ENCODE data around the gene TPM4. TPM values are rescaled to one million over a fixed set of nuclear protein-coding genes. Genes with fewer than 3 reads are reported as not detected.

Gene TPM4
- total RNA-seq (2021; fragmentation: NEBNext Ultra II Directional; extraction: Animal tissue kit (Norgen Biotek cat#: 25700)) (348 and 359 TPM in 2 replicates), polyA plus RNA-seq (2011; rRNA removed) (119 and 160 TPM in 2 replicates), polyA minus RNA-seq (2011; rRNA and poly(A)+ RNA removed) (99.0 and 99.9 TPM in 2 replicates)
- polyA plus RNA-seq (2011; cell fraction: cytosol; rRNA removed), result 268 TPM
- polyA plus RNA-seq (2011; cell fraction: nucleus; rRNA removed), result 136 TPM
- polyA plus RNA-seq (2012, experiment 1 of 2), result 285 to 453 TPM (median 363 TPM) in 4 replicates
- polyA plus RNA-seq (2012, experiment 2 of 2), result 103 TPM
- 355 TPM for polyA plus RNA-seq (2013, experiment 1 of 2)
- polyA plus RNA-seq (2013, experiment 2 of 2), result 353 TPM
- 150 TPM for polyA minus RNA-seq (2011; cell fraction: cytosol; rRNA and poly(A)+ RNA removed)
- polyA minus RNA-seq (2011; cell fraction: nucleus; rRNA and poly(A)+ RNA removed), result 128 TPM
- long read RNA-seq, experiment 1, transcript TPM4-201 (8 exons, 2,666 nt), result minor isoform, 40 of 409 reads
- long read RNA-seq, experiment 1, transcript TPM4-213 (1 exons, 2,672 nt), result major isoform, 99 of 409 reads
- long read RNA-seq, experiment 1, partial matches to known transcripts, result 218 of 409 reads
- long read RNA-seq, experiment 1, other reads (novel, unspliced or antisense), result 52 of 409 reads
- long read RNA-seq, experiment 2, transcript TPM4-213 (1 exons, 2,672 nt), result major isoform, 23 of 36 reads
- long read RNA-seq, experiment 2, partial matches to known transcripts, result 6 of 36 reads
- long read RNA-seq, experiment 2, other reads (novel, unspliced or antisense), result 6 of 36 reads

GRCh38 chr19:16076154-16076957, at the start of gene TPM4:
Gene TPM4 (plus strand): TSS chr19:16076495. CDS start chr19:16076566, 71 bp downstream.
- H3K27me3 ChIP-seq (replicated peaks in 1 of 4; ENCODE audit: control insufficient read depth in 3 of 4, extremely low read depth in 1 of 4, insufficient read depth in 3 of 4, low read length in 3 of 4), result no peaks in the 10 kb centered on the region
- no peak for TF ChIP-seq BRCA1 (IDR thresholded peaks at IDR 0.05; ENCODE audit: low read depth, low read length)
- TF ChIP-seq CREB1 (IDR thresholded peaks at IDR 0.05), result peak; percentile 94
- no peak for TF ChIP-seq HDAC2 (IDR thresholded peaks at IDR 0.05; ENCODE audit: borderline replicate concordance in 1 of 2, low read depth in 2 of 2, low read length in 2 of 2)
- no peak for TF ChIP-seq TEAD4 (IDR thresholded peaks at IDR 0.05; ENCODE audit: low read depth, low read length)
- TF ChIP-seq PHF8 (conservative IDR thresholded peaks at IDR 0.05; ENCODE audit: low read depth, low read length), result peak; percentile 74
- TF ChIP-seq TAF7 (optimal IDR thresholded peaks at IDR 0.05; ENCODE audit: borderline replicate concordance, low read depth, low read length), result peak; percentile 93
- TF ChIP-seq ASH2L (IDR thresholded peaks at IDR 0.05; ENCODE audit: low read length), result no peak
- TF ChIP-seq SIRT6 (IDR thresholded peaks at IDR 0.05; ENCODE audit: low read length), result no peak

More at GRCh38 chr19:16076154-16076957, at the start of gene TPM4:
- no peak within 1 kb of the TSS for H2AFZ ChIP-seq (ENCODE audit: low read length)
- no peak within 1 kb of the TSS for H3K14ac ChIP-seq (ENCODE audit: insufficient read length)
- H3K56ac ChIP-seq (replicated peaks; ENCODE audit: insufficient read length, low read depth, low read length), result peak within 1 kb of the TSS; percentile 70
- peak within 1 kb of the TSS; percentile 91 for H2BK12ac ChIP-seq (ENCODE audit: low read depth, low read length)
- peak within 1 kb of the TSS; percentile 93 for H3K18ac ChIP-seq (ENCODE audit: extremely low read depth, low read length)
- no peak within 1 kb of the TSS for H3K23ac ChIP-seq (ENCODE audit: insufficient read length)
- peaks cover 4% of the 10 kb centered on the region for H3K79me1 ChIP-seq (ENCODE audit: low read depth, low read length)
- peak within 1 kb of the TSS; percentile 98 for H3K27ac ChIP-seq (ENCODE audit: low read depth, low read length)
- peaks cover 0 to 4% of the 10 kb centered on the region in 2 experiments for H4K20me1 ChIP-seq (replicated peaks in 1 of 2; ENCODE audit: control insufficient read depth in 1 of 2, insufficient read depth in 2 of 2, low read length in 2 of 2)
- peak within 1 kb of the TSS; percentile 76 to 79 for H3K4me2 ChIP-seq (ENCODE audit: insufficient read depth in 1 of 2, low read depth in 2 of 2, low read length in 2 of 2)
- peaks cover 0 to 8% (median 7%) of the 10 kb centered on the region in 4 experiments; a peak in 5 of 7 replicates for H3K4me1 ChIP-seq (replicated peaks in 1 of 4; ENCODE audit: control insufficient read depth in 3 of 4, insufficient read depth in 4 of 4, low read length in 3 of 4)
- no peak within 1 kb of the TSS for H2BK120ac ChIP-seq (replicated peaks; ENCODE audit: low read depth, low read length)
- CTCF ChIA-PET (ENCODE audit: partially characterized antibody), result interaction anchor here (0.7 to 9.6 kb wide), 4 partner anchors 14 to 1510 kb away, joined by 3 to 107 read pairs (median 4); partner anchors contain the start of gene RAB8A
- peak within 1 kb of the TSS; percentile 96 for H3K4ac ChIP-seq (replicated peaks; ENCODE audit: insufficient read length, low read depth, low read length)
- FAIRE-seq (no peak), DNase-seq (ENCODE audit: low read depth in 1 of 2, low spot score in 2 of 2) (peak; percentile 85 to 92)
- H3K4me3 ChIP-seq (ENCODE audit: extremely low read depth in 1 of 4, insufficient read depth in 2 of 4, low read depth in 3 of 4, low read length in 4 of 4), result peak within 1 kb of the TSS; percentile 86 to 99 (median 96)
- peak within 1 kb of the TSS; percentile 86; the same call in 1 of the 2 replicates for H2AK5ac ChIP-seq (ENCODE audit: low read depth, low read length)
- POLR2A ChIA-PET (ENCODE audit: partially characterized antibody), result interaction anchor here (0.6 to 22.4 kb wide), 29 partner anchors 11 to 886 kb away, joined by 3 to 582 read pairs (median 3); partner anchors contain the start of genes FAM32A, HSH2D and RAB8A
- H4K8ac ChIP-seq (ENCODE audit: extremely low read depth, insufficient read depth, low read length), result peak within 1 kb of the TSS; percentile 99
- H2BK15ac ChIP-seq (ENCODE audit: low read length), result peak within 1 kb of the TSS; percentile 92; the same call in 1 of the 2 replicates
- peaks cover 3 to 8% (median 4%) of the 10 kb centered on the region in 4 experiments; a peak in 5 of 8 replicates for H3K36me3 ChIP-seq (ENCODE audit: control insufficient read depth in 2 of 4, insufficient read depth in 4 of 4, low read length in 3 of 4)
- peak within 1 kb of the TSS; percentile 99 for H2BK5ac ChIP-seq (ENCODE audit: low read depth, low read length)
- peak within 1 kb of the TSS; percentile 97 to 100 (median 100) for H3K9ac ChIP-seq (replicated peaks in 1 of 4; ENCODE audit: extremely low read depth in 1 of 4, low read depth in 3 of 4, low read length in 3 of 4)
- H2BK20ac ChIP-seq (ENCODE audit: low read length), result no peak within 1 kb of the TSS
- H3K23me2 ChIP-seq (ENCODE audit: low read depth, low read length), result no peaks in the 10 kb centered on the region; the same call in 1 of the 2 replicates
- H4K5ac ChIP-seq (ENCODE audit: insufficient read length, low read depth, low read length), result peak within 1 kb of the TSS; percentile 74
- no peaks in the 10 kb centered on the region for H3K9me3 ChIP-seq (ENCODE audit: insufficient read depth in 2 of 2, low read depth in 1 of 2, low read length in 1 of 2)
- WGBS, 2 experiments (ENCODE audit: extremely low coverage in 1 of 2, insufficient coverage in 1 of 2, insufficient read length in 1 of 2, insufficient replicate concordance in 2 of 2, low coverage in 1 of 2, low lambda C conversion rate in 2 of 2, missing lambda C conversion rate in 1 of 2), result 1% methylated on average over 44 of the region's 101 CpGs; no CpG with 5 or more reads in 1 of the 2 experiments
- peak within 1 kb of the TSS; percentile 89 for H4K91ac ChIP-seq (replicated peaks; ENCODE audit: insufficient read length, low read length)
- H3K79me2 ChIP-seq (ENCODE audit: control insufficient read depth in 1 of 2, insufficient read depth in 2 of 2, low read length in 2 of 2), result peaks cover 16 to 48% of the 10 kb centered on the region in 2 experiments
